ENCODE measurements around the gene GEMIN4. TPM values are rescaled to one million over a fixed set of nuclear protein-coding genes. Genes with fewer than 3 reads are reported as not detected.

The GEMIN4 gene
- total RNA-seq, 1 donor from 2014 or later, result 11.2 TPM

DNA sequence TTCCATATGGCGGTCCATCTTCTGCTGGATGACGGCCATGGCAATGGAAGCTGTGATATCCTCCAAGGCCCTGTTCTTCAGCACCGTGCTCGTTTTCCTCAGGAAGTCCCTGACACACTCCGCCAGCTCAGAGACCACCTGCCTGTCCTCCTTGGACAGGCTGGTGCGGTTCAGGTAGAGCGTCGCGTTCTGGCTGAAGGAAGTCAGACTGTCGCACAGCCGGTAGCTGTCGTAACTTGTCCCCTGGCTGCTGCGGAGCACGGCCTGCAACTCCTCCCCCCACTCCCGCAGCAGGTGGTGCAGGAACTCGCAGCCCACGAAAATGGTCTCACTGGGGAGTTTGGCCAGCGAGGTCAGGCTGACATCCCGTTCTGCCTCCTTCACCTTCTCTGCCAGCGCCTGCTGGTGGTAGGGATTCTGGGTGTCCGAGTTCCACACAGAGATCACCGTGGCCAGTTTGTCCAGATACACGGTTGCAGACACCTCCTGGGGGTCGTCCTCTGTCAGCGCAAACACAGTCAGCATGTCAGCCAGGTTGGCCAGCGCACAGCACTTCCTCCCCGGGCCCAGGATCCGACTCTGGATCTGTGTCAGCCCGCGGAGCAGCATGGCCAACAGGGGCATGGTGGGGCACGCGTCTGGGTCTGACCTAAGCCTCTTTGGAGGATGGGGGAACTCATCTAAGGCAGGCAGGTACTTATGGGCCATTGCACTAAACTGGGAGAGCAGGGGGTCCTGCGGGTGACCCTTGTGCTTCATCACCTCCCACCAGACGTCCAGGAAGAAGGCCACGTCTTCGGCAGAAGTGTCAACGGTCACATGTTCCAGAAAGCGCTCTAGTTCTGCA, 5.1 kb downstream of the GEMIN4 start:
- DNase-seq (ENCODE audit: low spot score in 2 of 2), result no peak
- peaks cover 6 to 11% of the 10 kb centered on the region in 2 donors for H3K4me1 ChIP-seq
- H3K36me3 ChIP-seq, result peaks cover 50 to 58% of the 10 kb centered on the region in 2 donors
- TF ChIP-seq, protein P1, sequence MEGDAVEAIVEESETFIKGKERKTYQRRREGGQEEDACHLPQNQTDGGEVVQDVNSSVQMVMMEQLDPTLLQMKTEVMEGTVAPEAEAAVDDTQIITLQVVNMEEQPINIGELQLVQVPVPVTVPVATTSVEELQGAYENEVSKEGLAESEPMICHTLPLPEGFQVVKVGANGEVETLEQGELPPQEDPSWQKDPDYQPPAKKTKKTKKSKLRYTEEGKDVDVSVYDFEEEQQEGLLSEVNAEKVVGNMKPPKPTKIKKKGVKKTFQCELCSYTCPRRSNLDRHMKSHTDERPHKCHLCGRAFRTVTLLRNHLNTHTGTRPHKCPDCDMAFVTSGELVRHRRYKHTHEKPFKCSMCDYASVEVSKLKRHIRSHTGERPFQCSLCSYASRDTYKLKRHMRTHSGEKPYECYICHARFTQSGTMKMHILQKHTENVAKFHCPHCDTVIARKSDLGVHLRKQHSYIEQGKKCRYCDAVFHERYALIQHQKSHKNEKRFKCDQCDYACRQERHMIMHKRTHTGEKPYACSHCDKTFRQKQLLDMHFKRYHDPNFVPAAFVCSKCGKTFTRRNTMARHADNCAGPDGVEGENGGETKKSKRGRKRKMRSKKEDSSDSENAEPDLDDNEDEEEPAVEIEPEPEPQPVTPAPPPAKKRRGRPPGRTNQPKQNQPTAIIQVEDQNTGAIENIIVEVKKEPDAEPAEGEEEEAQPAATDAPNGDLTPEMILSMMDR (IDR thresholded peaks at IDR 0.05), result no peak
- no peaks in the 10 kb centered on the region for H3K27me3 ChIP-seq
- intact Hi-C loops (cut with DNase I), result no loop called here
- H3K9me3 ChIP-seq, result no peaks in the 10 kb centered on the region
- no peak overlapping the region for H3K27ac ChIP-seq
- H3K4me3 ChIP-seq, result no peak overlapping the region

DNA sequence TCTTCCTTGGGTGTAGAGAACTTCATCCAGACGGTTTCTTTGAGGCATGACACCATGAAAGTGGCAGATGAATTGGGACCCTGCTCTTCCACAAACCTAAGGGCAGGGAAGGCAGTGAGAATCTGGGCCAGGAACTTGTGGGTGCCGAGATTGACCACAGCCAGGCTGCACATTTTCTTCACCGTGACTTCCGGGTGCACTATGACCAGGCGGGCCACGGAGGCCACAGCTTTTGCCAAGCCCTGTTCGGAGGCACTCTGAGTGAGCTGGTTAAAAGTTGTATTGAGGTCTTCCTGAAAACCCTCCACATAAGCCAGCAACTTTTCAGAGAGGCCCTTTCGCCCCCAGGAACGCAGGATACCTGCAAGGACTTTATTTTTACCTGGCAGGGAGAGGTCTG, 5.9 kb downstream of the GEMIN4 start:
- intact Hi-C loops (cut with DNase I), result no loop called here

GRCh38 chr17:745406-745805, 6.7 kb downstream of the GEMIN4 start:
- no peak overlapping the region for H3K27ac ChIP-seq
- H3K9me3 ChIP-seq, result no peaks in the 10 kb centered on the region
- peaks cover 0 to 1% of the 10 kb centered on the region in 2 donors for H3K4me1 ChIP-seq
- intact Hi-C loops (cut with DNase I), result no loop called here
- DNase-seq (ENCODE audit: low spot score in 2 of 2), result no peak
- TF ChIP-seq, protein P1 (IDR thresholded peaks at IDR 0.05), result no peak
- H3K36me3 ChIP-seq, result peaks cover 58 to 68% of the 10 kb centered on the region in 2 donors
- H3K4me3 ChIP-seq, result no peak overlapping the region
- no peaks in the 10 kb centered on the region for H3K27me3 ChIP-seq

More for the DNA sequence above, 5.9 kb downstream of the GEMIN4 start:
- Histone ChIP-seq H3K4me1 (peaks cover 4 to 9% of the 10 kb centered on the region in 2 donors), H3K36me3 (peaks cover 55 to 64% of the 10 kb centered on the region in 2 donors), H3K9me3 (no peaks in the 10 kb centered on the region), H3K4me3 (no peak overlapping the region), H3K27me3 (no peaks in the 10 kb centered on the region), H3K27ac (no peak overlapping the region)
- DNase-seq (ENCODE audit: low spot score in 2 of 2), result no peak
- TF ChIP-seq, protein P1 (IDR thresholded peaks at IDR 0.05), result no peak

- Histone ChIP-seq H3K4me3 (no peak overlapping the region), H3K27me3 (no peaks in the 10 kb centered on the region), H3K36me3 (peaks cover 58 to 68% of the 10 kb centered on the region in 2 donors), H3K27ac (no peak overlapping the region), H3K4me1 (no peaks in the 10 kb centered on the region), H3K9me3 (no peaks in the 10 kb centered on the region)
- intact Hi-C loops (cut with DNase I), result no loop called here
- DNase-seq (ENCODE audit: low spot score in 2 of 2), result no peak
- TF ChIP-seq, protein P1 (IDR thresholded peaks at IDR 0.05), result no peak
These were observed 7.1 kb downstream of the GEMIN4 start for GRCh38 chr17:744937-745336.

DNA sequence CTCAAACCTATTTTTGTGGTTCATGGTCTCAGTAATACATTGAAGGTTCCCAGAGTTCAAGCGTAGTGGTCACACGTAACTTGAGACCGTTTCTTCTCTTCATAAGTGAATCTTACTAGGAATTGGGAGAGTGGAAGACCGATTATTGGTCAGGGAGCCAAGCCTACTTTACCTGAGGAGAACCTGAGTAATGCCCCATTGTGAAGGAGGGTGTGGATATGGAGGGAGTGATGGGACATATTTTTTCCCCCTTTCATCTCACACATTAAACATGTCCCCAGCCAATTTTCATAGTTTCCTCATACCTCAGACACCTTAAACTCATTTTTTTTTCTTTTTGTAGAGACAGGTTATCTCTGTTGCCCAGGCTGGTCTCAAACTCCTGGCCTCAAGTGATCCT, 8.9 kb downstream of the GEMIN4 start:
- Histone ChIP-seq H3K27me3 (no peaks in the 10 kb centered on the region), H3K4me3 (no peak overlapping the region), H3K9me3 (no peaks in the 10 kb centered on the region), H3K36me3 (peaks cover 58 to 68% of the 10 kb centered on the region in 2 donors), H3K27ac (no peak overlapping the region), H3K4me1 (no peaks in the 10 kb centered on the region)
- TF ChIP-seq, protein P1 (IDR thresholded peaks at IDR 0.05), result no peak
- intact Hi-C loops (cut with DNase I), result no loop called here
- DNase-seq (ENCODE audit: low spot score in 2 of 2), result no peak

All from ascending aorta (tissue), 2 donors.